Measurements from ENCODE around the gene ITGB1BP2.
"Not testable (repeated sequence)": the region's sequence is repeated elsewhere in the genome, so short reads cannot be mapped to it uniquely, and the experiment has no call there.

Gene ITGB1BP2

GRCh38 chrX:71301195-71301924 is at the start of gene ITGB1BP2:
TSS of gene ITGB1BP2 (plus strand) at chrX:71301750. CDS start at chrX:71301807, 57 bp downstream.
- Histone ChIP-seq H3K9me3 (ENCODE audit: control insufficient read depth, low read depth, low read length) (peaks cover 22% of the 10 kb centered on the region), H3K27me3 (ENCODE audit: control insufficient read depth, insufficient read depth, low read length) (no peaks in the 10 kb centered on the region), H3K36me3 (ENCODE audit: control insufficient read depth, low read depth, low read length) (peaks cover 52% of the 10 kb centered on the region), H3K9ac (ENCODE audit: low read length) (no peak within 1 kb of the TSS), H3K27ac (ENCODE audit: low read length) (no peak within 1 kb of the TSS), H3K4me3 (ENCODE audit: low read length) (no peak within 1 kb of the TSS), H3K4me1 (ENCODE audit: control insufficient read depth, low read depth, low read length) (no peaks in the 10 kb centered on the region)

GRCh38 chrX:71252221-71252620 is 49.3 kb upstream of the ITGB1BP2 start:
- Histone ChIP-seq H3K27ac (ENCODE audit: low read length) (no peak overlapping the region), H3K4me1 (ENCODE audit: control insufficient read depth, low read depth, low read length) (peaks cover 14% of the 10 kb centered on the region), H3K36me3 (ENCODE audit: control insufficient read depth, low read depth, low read length) (peaks cover 34% of the 10 kb centered on the region), H3K9ac (ENCODE audit: low read length) (peak overlapping the region; percentile 31), H3K27me3 (ENCODE audit: control insufficient read depth, insufficient read depth, low read length) (no peaks in the 10 kb centered on the region), H3K9me3 (ENCODE audit: control insufficient read depth, low read depth, low read length) (peaks cover 20% of the 10 kb centered on the region), H3K4me3 (ENCODE audit: low read length) (peak overlapping the region; percentile 71)

- no peak overlapping the region for H3K27ac ChIP-seq (ENCODE audit: low read length)
- H3K4me3 ChIP-seq (ENCODE audit: low read length), result peak overlapping the region; percentile 71
- peaks cover 20% of the 10 kb centered on the region for H3K9me3 ChIP-seq (ENCODE audit: control insufficient read depth, low read depth, low read length)
- peak overlapping the region; percentile 74 for H3K9ac ChIP-seq (ENCODE audit: low read length)
- peaks cover 14% of the 10 kb centered on the region for H3K4me1 ChIP-seq (ENCODE audit: control insufficient read depth, low read depth, low read length)
- no peaks in the 10 kb centered on the region for H3K27me3 ChIP-seq (ENCODE audit: control insufficient read depth, insufficient read depth, low read length)
- peaks cover 21% of the 10 kb centered on the region for H3K36me3 ChIP-seq (ENCODE audit: control insufficient read depth, low read depth, low read length)
Measured at GRCh38 chrX:71253253-71254091, 48.1 kb upstream of the ITGB1BP2 start.

DNA sequence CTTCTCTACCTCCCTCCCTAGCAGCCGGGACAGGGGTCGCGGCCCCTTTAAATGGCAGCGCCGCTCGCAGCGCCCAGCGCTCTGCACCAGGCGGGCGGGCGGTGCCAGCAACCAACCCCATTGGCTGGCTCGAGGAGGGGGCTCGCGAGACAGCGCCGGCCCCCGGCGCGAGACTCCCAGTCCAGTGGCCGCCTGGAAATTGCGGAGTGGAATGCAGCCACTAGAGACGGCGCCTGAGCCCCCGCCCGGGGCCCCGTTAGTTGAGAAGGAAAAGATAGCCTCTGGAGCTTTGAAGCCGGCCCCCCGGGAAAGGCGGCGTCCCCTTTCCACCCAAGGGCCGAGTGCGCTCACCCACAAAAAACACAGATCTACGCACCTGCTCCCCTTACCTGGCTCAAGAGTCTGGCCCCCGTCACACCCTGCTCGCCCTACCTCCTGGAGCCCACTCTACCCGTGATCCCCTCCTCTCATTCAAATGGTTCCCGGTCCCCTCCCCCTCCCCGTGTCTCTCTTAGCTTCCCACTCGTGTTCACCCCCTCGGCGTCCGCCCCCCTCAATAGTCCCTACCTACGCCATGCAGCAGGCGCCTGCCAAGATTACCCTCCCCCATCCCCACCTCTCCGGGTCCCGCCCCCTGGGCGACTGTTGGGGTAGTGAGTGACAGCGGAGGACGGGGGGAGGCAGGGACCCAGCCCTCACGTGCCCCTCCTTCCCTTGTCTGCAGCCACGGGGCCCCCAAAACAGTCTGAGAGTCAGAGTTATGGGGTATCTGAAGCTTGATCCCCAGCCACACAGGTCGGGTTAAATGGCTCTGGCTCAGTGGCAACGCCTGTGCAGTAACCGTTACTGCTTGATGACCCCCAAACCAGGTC is 47.2 kb upstream of the ITGB1BP2 start, which contains the start of gene ZMYM3:
ZMYM3 (minus strand) TSS at position 49 of the 872 bp plus-strand sequence. CDS start 885 bp downstream, outside the sequence.
- H3K27ac ChIP-seq (ENCODE audit: low read length), result no peak within 1 kb of the TSS

DNA sequence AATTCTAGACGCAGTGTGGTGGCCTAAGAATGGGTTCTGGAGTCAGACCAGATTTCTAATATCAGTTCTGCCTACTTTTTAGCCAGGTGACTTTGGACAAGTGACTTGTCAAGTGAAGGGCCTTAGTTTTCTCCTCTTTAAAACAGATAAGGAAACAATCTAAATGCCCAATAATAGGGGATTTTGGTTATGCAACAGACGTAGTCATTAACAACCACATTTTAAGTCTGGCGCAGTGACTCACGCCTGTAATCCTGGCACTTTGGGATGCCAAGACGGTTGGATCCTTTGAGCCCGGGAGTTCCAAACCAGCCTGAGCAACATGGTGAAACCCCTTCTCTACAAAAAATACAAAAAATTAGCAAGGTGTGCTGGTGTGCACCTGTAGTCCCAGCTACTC is 45.5 kb upstream of the ITGB1BP2 start:
- H3K9ac ChIP-seq (ENCODE audit: low read length), result no peak overlapping the region
- H3K9me3 ChIP-seq (ENCODE audit: control insufficient read depth, low read depth, low read length), result peaks cover 15% of the 10 kb centered on the region
- H3K4me1 ChIP-seq (ENCODE audit: control insufficient read depth, low read depth, low read length), result peaks cover 14% of the 10 kb centered on the region
- peak overlapping the region; percentile 71 for H3K4me3 ChIP-seq (ENCODE audit: low read length)
- H3K27ac ChIP-seq (ENCODE audit: low read length), result no peak overlapping the region
- H3K27me3 ChIP-seq (ENCODE audit: control insufficient read depth, insufficient read depth, low read length), result no peaks in the 10 kb centered on the region
- H3K36me3 ChIP-seq (ENCODE audit: control insufficient read depth, low read depth, low read length), result no peaks in the 10 kb centered on the region

More for the DNA sequence above, 47.2 kb upstream of the ITGB1BP2 start, which contains the start of gene ZMYM3:
- Histone ChIP-seq H3K9ac (ENCODE audit: low read length) (peak within 1 kb of the TSS; percentile 74), H3K4me3 (ENCODE audit: low read length) (peak within 1 kb of the TSS; percentile 71), H3K9me3 (ENCODE audit: control insufficient read depth, low read depth, low read length) (peaks cover 20% of the 10 kb centered on the region), H3K27me3 (ENCODE audit: control insufficient read depth, insufficient read depth, low read length) (no peaks in the 10 kb centered on the region), H3K4me1 (ENCODE audit: control insufficient read depth, low read depth, low read length) (peaks cover 14% of the 10 kb centered on the region), H3K36me3 (ENCODE audit: control insufficient read depth, low read depth, low read length) (peaks cover 14% of the 10 kb centered on the region)

- Histone ChIP-seq H3K4me1 (ENCODE audit: control insufficient read depth, low read depth, low read length) (peaks cover 11% of the 10 kb centered on the region), H3K27me3 (ENCODE audit: control insufficient read depth, insufficient read depth, low read length) (no peaks in the 10 kb centered on the region), H3K36me3 (ENCODE audit: control insufficient read depth, low read depth, low read length) (no peaks in the 10 kb centered on the region), H3K4me3 (ENCODE audit: low read length) (no peak overlapping the region), H3K9me3 (ENCODE audit: control insufficient read depth, low read depth, low read length) (peaks cover 15% of the 10 kb centered on the region), H3K27ac (ENCODE audit: low read length) (no peak overlapping the region), H3K9ac (ENCODE audit: low read length) (no peak overlapping the region)
Measured at GRCh38 chrX:71256856-71257255, 44.7 kb upstream of the ITGB1BP2 start.

DNA sequence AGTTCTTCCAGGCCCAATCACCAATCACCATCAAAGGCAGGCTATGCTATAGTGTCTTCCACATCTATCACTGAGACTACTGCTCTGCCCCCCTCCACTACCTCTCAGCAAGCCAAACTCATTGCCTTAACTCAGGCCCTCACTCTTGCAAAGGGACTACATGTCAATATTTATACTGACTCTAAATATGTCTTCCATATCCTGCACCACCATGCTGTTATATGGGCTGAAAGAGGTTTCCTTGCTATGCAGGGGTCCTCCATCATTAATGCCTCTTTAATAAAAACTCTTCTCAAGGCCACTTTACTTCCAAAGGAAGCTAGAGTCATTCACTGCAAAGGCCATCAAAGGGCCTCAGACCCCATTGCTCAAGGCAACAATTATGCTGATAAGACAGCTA is 32.9 kb upstream of the ITGB1BP2 start:
- H3K27ac ChIP-seq (ENCODE audit: low read length); H3K27me3 ChIP-seq (ENCODE audit: control insufficient read depth, insufficient read depth, low read length); H3K36me3 ChIP-seq (ENCODE audit: control insufficient read depth, low read depth, low read length); H3K9ac ChIP-seq (ENCODE audit: low read length); H3K9me3 ChIP-seq (ENCODE audit: control insufficient read depth, low read depth, low read length); H3K4me1 ChIP-seq (ENCODE audit: control insufficient read depth, low read depth, low read length); H3K4me3 ChIP-seq (ENCODE audit: low read length): not testable (repeated sequence)

DNA sequence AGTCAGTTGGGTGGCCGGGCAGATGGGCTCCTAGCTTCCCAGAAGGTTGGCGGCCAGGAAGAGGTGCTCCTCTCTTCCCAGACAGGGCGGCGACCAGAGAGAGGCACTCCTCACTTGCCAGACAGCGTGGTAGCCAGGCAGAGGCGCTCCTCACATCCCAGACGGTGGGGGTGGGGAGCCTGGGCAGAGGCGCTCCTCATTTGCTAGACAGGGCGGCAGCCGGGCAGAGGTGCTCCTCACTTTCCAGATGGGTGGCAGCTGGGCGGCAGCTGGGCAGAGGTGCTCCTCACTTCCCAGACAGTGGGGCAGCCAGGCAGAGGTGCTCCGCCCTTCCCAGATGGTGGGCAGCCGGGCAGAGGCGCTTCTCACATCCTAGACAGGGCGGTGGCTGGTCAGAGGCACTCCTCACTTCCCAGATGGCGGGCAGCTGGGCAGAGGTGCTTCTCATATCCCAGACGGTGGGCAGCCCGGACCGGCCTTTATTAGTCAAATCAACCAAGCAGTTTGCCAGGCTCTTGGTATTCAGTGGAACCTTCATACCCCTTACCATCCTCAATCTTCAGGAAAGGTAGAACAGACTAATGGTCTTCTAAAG is 31.7 kb upstream of the ITGB1BP2 start:
- Histone ChIP-seq H3K4me1 (ENCODE audit: control insufficient read depth, low read depth, low read length) (no peaks in the 10 kb centered on the region), H3K27me3 (ENCODE audit: control insufficient read depth, insufficient read depth, low read length) (no peaks in the 10 kb centered on the region), H3K36me3 (ENCODE audit: control insufficient read depth, low read depth, low read length) (no peaks in the 10 kb centered on the region), H3K27ac (ENCODE audit: low read length) (no peak overlapping the region), H3K9me3 (ENCODE audit: control insufficient read depth, low read depth, low read length) (no peaks in the 10 kb centered on the region), H3K4me3 (ENCODE audit: low read length) (no peak overlapping the region), H3K9ac (ENCODE audit: low read length) (no peak overlapping the region)

GRCh38 chrX:71272313-71272712 is 29.2 kb upstream of the ITGB1BP2 start:
- H3K36me3 ChIP-seq (ENCODE audit: control insufficient read depth, low read depth, low read length); H3K27me3 ChIP-seq (ENCODE audit: control insufficient read depth, insufficient read depth, low read length); H3K27ac ChIP-seq (ENCODE audit: low read length); H3K4me3 ChIP-seq (ENCODE audit: low read length); H3K9me3 ChIP-seq (ENCODE audit: control insufficient read depth, low read depth, low read length); H3K9ac ChIP-seq (ENCODE audit: low read length); H3K4me1 ChIP-seq (ENCODE audit: control insufficient read depth, low read depth, low read length): not testable (repeated sequence)

DNA sequence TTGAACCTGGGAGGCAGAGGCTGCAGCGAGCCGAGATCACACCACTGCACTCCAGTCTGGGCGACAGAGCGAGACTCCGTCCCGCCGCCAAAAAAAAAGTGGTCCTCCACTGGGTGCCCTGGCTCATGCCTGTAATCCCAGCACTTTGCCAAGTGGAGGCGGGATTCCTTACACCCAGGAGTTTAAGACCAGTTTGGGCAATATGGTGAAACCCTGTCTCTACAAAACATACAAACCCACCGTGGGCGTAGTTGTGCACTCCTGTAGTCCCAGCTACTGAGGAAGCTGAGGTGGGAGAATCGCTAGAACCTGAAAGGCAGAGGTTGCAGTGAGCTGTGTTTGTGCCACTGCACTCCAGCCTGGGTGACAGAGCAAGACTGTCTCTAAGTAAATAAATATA is 20.2 kb upstream of the ITGB1BP2 start:
- Histone ChIP-seq H3K9me3 (ENCODE audit: control insufficient read depth, low read depth, low read length) (peaks cover 11% of the 10 kb centered on the region), H3K36me3 (ENCODE audit: control insufficient read depth, low read depth, low read length) (peaks cover 16% of the 10 kb centered on the region)
- not testable (repeated sequence) for H3K27ac ChIP-seq (ENCODE audit: low read length); H3K4me3 ChIP-seq (ENCODE audit: low read length); H3K9ac ChIP-seq (ENCODE audit: low read length); H3K27me3 ChIP-seq (ENCODE audit: control insufficient read depth, insufficient read depth, low read length); H3K4me1 ChIP-seq (ENCODE audit: control insufficient read depth, low read depth, low read length)

Data from iPS-18a (cell line).